ENCODE data around the gene STAB2. TPM values are rescaled to one million over a fixed set of nuclear protein-coding genes. Genes with fewer than 3 reads are reported as not detected.

Gene STAB2
- total RNA-seq, 1 experiment from 2014 or later, result not detected

GRCh38 chr12:103769240-103769945, 182.3 kb downstream of the STAB2 start:
- BruUV-seq (replicated peaks), result no TSS peak
- no peaks in the 10 kb centered on the region for H3K27me3 ChIP-seq (ENCODE audit: insufficient read depth, low read length)
- no peak overlapping the region for H3K4me2 ChIP-seq (ENCODE audit: low read length)
- H3K27ac ChIP-seq (ENCODE audit: low read depth, low read length), result no peak overlapping the region
- H3K79me2 ChIP-seq (ENCODE audit: insufficient read depth, low read length), result no peaks in the 10 kb centered on the region
- ChIA-PET RAD21 (ENCODE audit: low non-redundant PET in 1 of 2, low total read pairs in 2 of 2, uncharacterized antibody in 2 of 2, unreplicated experiment in 2 of 2) (interaction anchor here in 1 of 2 experiments (0.6 kb wide), 1 partner anchor 101 kb away, joined by 3 read pairs; no protein-coding TSS in a partner anchor), POLR2A (no interaction called here), CTCF (no interaction called here)
- no peak overlapping the region for H2AFZ ChIP-seq (ENCODE audit: low read depth, low read length, poor library complexity, severe bottlenecking)
- intact Hi-C loops (cut with micrococcal nuclease), result no loop called here
- ATAC-seq, result no peak
- H3K4me1 ChIP-seq (ENCODE audit: control insufficient read depth in 1 of 2, insufficient read depth in 2 of 2, low read length in 2 of 2), result peaks cover 6 to 8% of the 10 kb centered on the region in 2 experiments; a peak in 2 of 4 replicates
- H3K9me3 ChIP-seq (ENCODE audit: control insufficient read depth in 1 of 2, insufficient read depth in 1 of 2, low read depth in 1 of 2, low read length in 2 of 2), result no peaks in the 10 kb centered on the region
- peaks cover 0 to 3% of the 10 kb centered on the region in 2 experiments; a peak in 3 of 4 replicates for H3K36me3 ChIP-seq (ENCODE audit: control insufficient read depth in 1 of 2, insufficient read depth in 2 of 2, low read length in 2 of 2)
- DNase-seq (ENCODE audit: low read depth, low spot score), result no peak
- TF ChIP-seq MAX (IDR thresholded peaks at IDR 0.05) (no peak), ELF1 (IDR thresholded peaks at IDR 0.05; ENCODE audit: borderline replicate concordance, low read depth) (no peak), ZNF274 (IDR thresholded peaks at IDR 0.05; ENCODE audit: low read depth, low read length) (no peak), ZBTB33 (IDR thresholded peaks at IDR 0.05; ENCODE audit: extremely low read depth, insufficient replicate concordance, low read length) (no peak), SRF (IDR thresholded peaks at IDR 0.05; ENCODE audit: low read depth) (no peak), CTCF (IDR thresholded peaks at IDR 0.05 in 2 of 3, conservative IDR thresholded peaks at IDR 0.05 in 1 of 3; ENCODE audit: borderline replicate concordance in 1 of 3, insufficient read depth in 1 of 3, low read depth in 2 of 3, low read length in 2 of 3) (no peak), SIN3A (IDR thresholded peaks at IDR 0.05; ENCODE audit: low read depth) (no peak), TCF7L2 (IDR thresholded peaks at IDR 0.05; ENCODE audit: borderline replicate concordance, extremely low read depth, insufficient read depth, insufficient read length) (no peak), CEBPB (IDR thresholded peaks at IDR 0.05; ENCODE audit: low read depth) (no peak), CBX3 (IDR thresholded peaks at IDR 0.05; ENCODE audit: low read depth) (no peak), EGR1 (IDR thresholded peaks at IDR 0.05; ENCODE audit: low read depth) (no peak), FOSL1 (IDR thresholded peaks at IDR 0.05; ENCODE audit: low read depth) (no peak), EZH2phosphoT487 (IDR thresholded peaks at IDR 0.05; ENCODE audit: borderline replicate concordance) (no peak), SP1 (IDR thresholded peaks at IDR 0.05; ENCODE audit: low read depth) (no peak), ATF3 (IDR thresholded peaks at IDR 0.05) (no peak), EZH2 (IDR thresholded peaks at IDR 0.05) (no peak), POLR2AphosphoS5 (IDR thresholded peaks at IDR 0.05; ENCODE audit: low read depth, low read length) (no peak), YY1 (IDR thresholded peaks at IDR 0.05; ENCODE audit: extremely low read depth, insufficient replicate concordance, low read depth, low read length) (no peak), REST (IDR thresholded peaks at IDR 0.05; ENCODE audit: low read depth) (no peak)
- no peaks in the 10 kb centered on the region for H4K20me1 ChIP-seq (ENCODE audit: insufficient read depth)
- no peaks in the 10 kb centered on the region for H3K9me2 ChIP-seq (ENCODE audit: insufficient read depth)
- H3K4me3 ChIP-seq (replicated peaks in 1 of 2; ENCODE audit: low read depth in 1 of 2, low read length in 2 of 2), result no peak overlapping the region
- no peak overlapping the region for H3K9ac ChIP-seq (ENCODE audit: low read length)
